Fibroblast of lung (primary cell): Measurements from ENCODE around the gene ANKRD27. TPM values are rescaled to one million over a fixed set of nuclear protein-coding genes. Genes with fewer than 3 reads are reported as not detected.
A peak's percentile ranks its signal among the peaks of the same experiment; 100 is the strongest.

Experiments
- DNase-seq, 2 donors: peaks; one replicate each; pipeline versions ENCODE4 v3.0.0 to v3.0.0-alpha.2; 2010; ENCODE audit warnings: low read depth in 2 of 2
- H2AFZ ChIP-seq: 2 replicates; pipeline ENCODE4 v1.5.1; 2012; ENCODE audit warnings: low read length, control low read depth, inconsistent platforms
- H3K27ac ChIP-seq: 2 replicates; pipeline ENCODE4 v1.5.1; 2011; ENCODE audit warnings: low read length, control low read depth; ENCODE audit not compliant: insufficient read depth
- H3K27me3 ChIP-seq: 2 replicates; pipeline ENCODE4 v1.5.1; 2011; ENCODE audit warnings: mild to moderate bottlenecking, low read length; ENCODE audit not compliant: control insufficient read depth, insufficient read depth
- H3K36me3 ChIP-seq: 2 replicates; pipeline ENCODE4 v1.5.1; 2011; ENCODE audit warnings: low read length; ENCODE audit not compliant: control insufficient read depth, insufficient read depth
- H3K4me1 ChIP-seq: 2 replicates; pipeline ENCODE4 v1.5.1; 2011; ENCODE audit warnings: low read length; ENCODE audit not compliant: control insufficient read depth, insufficient read depth; ENCODE audit errors: extremely low read depth
- H3K4me2 ChIP-seq: 2 replicates; pipeline ENCODE4 v1.5.1; 2011; ENCODE audit warnings: low read length, control low read depth; ENCODE audit not compliant: insufficient read depth; ENCODE audit errors: extremely low read depth
- H3K4me3 ChIP-seq, 4 experiments: fragments of 200-600 bp in 1 of 4; sonication (generic) in 1 of 4; replicated peaks in 1 of 4; 2 replicates each; pipeline ENCODE4 v1.5.1; 2011 to 2016; ENCODE audit warnings: low read length in 4 of 4, low read depth in 3 of 4, mild to moderate bottlenecking in 3 of 4, control low read depth in 2 of 4, inconsistent platforms in 1 of 4, mixed read lengths in 1 of 4; ENCODE audit not compliant: insufficient read depth in 1 of 4; ENCODE audit errors: control extremely low read depth in 1 of 4
- H3K79me2 ChIP-seq: 2 replicates; pipeline ENCODE4 v1.5.1; 2012; ENCODE audit warnings: mild to moderate bottlenecking, low read length, inconsistent platforms; ENCODE audit not compliant: control insufficient read depth, insufficient read depth
- H3K9ac ChIP-seq: 2 replicates; pipeline ENCODE4 v1.5.1; 2011; ENCODE audit warnings: mild to moderate bottlenecking, low read length, control low read depth; ENCODE audit not compliant: insufficient read depth
- H3K9me3 ChIP-seq: 2 replicates; pipeline ENCODE4 v1.5.1; 2012; ENCODE audit warnings: low read depth, low read length; ENCODE audit not compliant: control insufficient read depth, insufficient read depth
- H4K20me1 ChIP-seq: 2 replicates; pipeline ENCODE4 v1.5.1; 2011; ENCODE audit warnings: low read length; ENCODE audit not compliant: control insufficient read depth, insufficient read depth; ENCODE audit errors: extremely low read depth
- EZH2 ChIP-seq: IDR thresholded peaks from 2 replicates; pipeline ENCODE4 v1.5.1; 2012; ENCODE audit warnings: low read length, control low read depth, mild to moderate bottlenecking; ENCODE audit errors: missing control alignments
- polyA plus RNA-seq, 2 donors: library from polyadenylated mRNA; depleted of rRNA in 1 of 2; stranded (reverse) in 1 of 2; unstranded in 1 of 2; fragments of >200 nt; gene quantifications; 2 replicates each; pipeline ENCODE4 v1.2.1, GENCODE V29; 2011 to 2012; ENCODE audit warnings: missing spikeins in 1 of 2
- total RNA-seq: library from RNA; depleted of rRNA; stranded (reverse); fragments of >200 nt; gene quantifications from 2 replicates; pipeline ENCODE4 v1.2.1, GENCODE V29; 2014
- TF ChIP-seq, protein P1 (sequence below), 2 donors: IDR thresholded peaks in 1 of 2; conservative IDR thresholded peaks in 1 of 2; 1 replicate in 1 of 2; 2 replicates in 1 of 2; pipeline ENCODE4 v1.5.1; 2011 to 2012; ENCODE audit warnings: low read length in 2 of 2, control low read depth in 1 of 2, inconsistent platforms in 1 of 2, low read depth in 1 of 2, mild to moderate bottlenecking in 1 of 2

Gene ANKRD27
- total and polyA plus RNA-seq, 2 donors (not counting 1 experiment from before 2014, with no cell fraction given): 29.7 to 38.3 TPM

DNA sequence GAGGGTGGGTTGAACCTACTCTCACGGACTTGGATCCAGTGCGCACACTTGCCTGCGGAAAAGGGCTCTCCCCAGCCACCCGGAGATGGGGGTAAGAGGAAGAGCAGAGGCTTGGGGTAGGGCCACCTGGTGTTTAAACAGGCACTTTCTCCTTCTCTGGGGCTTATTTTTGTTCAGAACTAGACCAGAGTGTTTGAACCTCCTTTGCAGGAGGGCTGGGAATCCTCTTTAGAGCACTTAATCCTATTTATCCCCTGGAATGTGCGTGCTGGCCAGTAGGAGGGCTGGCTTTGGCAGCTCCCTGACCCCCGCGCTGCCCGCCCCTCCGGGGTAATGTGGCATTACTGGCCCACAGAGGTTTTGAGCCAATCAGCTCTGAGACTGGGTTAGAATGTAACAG, 2.7 kb upstream of the ANKRD27 start:
- no peak overlapping the region for H3K9ac ChIP-seq
- no peak overlapping the region for H2AFZ ChIP-seq
- no peaks in the 10 kb centered on the region for H3K9me3 ChIP-seq
- no peaks in the 10 kb centered on the region for H3K4me1 ChIP-seq
- no peak overlapping the region for H3K27ac ChIP-seq
- no peaks in the 10 kb centered on the region for H3K36me3 ChIP-seq
- no peaks in the 10 kb centered on the region for H4K20me1 ChIP-seq
- no peak overlapping the region for H3K4me3 ChIP-seq
- DNase-seq: no peak
- H3K79me2 ChIP-seq: peaks cover 19% of the 10 kb centered on the region
- TF ChIP-seq EZH2: no peak
- TF ChIP-seq, protein P1, sequence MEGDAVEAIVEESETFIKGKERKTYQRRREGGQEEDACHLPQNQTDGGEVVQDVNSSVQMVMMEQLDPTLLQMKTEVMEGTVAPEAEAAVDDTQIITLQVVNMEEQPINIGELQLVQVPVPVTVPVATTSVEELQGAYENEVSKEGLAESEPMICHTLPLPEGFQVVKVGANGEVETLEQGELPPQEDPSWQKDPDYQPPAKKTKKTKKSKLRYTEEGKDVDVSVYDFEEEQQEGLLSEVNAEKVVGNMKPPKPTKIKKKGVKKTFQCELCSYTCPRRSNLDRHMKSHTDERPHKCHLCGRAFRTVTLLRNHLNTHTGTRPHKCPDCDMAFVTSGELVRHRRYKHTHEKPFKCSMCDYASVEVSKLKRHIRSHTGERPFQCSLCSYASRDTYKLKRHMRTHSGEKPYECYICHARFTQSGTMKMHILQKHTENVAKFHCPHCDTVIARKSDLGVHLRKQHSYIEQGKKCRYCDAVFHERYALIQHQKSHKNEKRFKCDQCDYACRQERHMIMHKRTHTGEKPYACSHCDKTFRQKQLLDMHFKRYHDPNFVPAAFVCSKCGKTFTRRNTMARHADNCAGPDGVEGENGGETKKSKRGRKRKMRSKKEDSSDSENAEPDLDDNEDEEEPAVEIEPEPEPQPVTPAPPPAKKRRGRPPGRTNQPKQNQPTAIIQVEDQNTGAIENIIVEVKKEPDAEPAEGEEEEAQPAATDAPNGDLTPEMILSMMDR (conservative IDR thresholded peaks at IDR 0.05 in 1 of 2, IDR thresholded peaks at IDR 0.05 in 1 of 2; ENCODE audit: low read depth in 1 of 2, low read length in 2 of 2): no peak
- H3K4me2 ChIP-seq: no peak overlapping the region
- H3K27me3 ChIP-seq: peaks cover 24% of the 10 kb centered on the region

DNA sequence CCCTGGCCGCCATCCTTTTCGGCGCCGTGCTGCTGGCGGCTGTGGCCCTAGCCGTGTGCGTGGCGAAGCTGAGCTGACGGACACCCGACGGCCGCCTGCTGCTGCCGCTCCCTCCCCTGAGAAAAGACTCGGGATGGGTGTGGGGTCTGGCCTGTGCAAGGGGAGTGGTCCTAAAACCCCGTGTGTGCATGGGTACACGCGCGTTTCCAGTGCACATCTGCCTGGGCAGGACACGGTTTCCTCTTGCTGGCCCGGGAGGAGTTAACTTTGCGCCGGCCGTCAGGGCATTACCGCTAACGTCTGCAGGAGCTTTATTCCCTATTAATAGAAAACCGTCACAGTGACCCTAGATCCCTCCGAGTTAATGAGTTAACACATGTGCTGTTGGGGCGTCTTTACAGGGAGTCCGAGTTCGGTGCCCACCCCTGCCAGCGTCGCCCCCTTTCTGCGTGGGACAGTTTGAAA, 1.9 kb upstream of the ANKRD27 start:
- H2AFZ ChIP-seq: no peak overlapping the region
- DNase-seq: no peak

DNA sequence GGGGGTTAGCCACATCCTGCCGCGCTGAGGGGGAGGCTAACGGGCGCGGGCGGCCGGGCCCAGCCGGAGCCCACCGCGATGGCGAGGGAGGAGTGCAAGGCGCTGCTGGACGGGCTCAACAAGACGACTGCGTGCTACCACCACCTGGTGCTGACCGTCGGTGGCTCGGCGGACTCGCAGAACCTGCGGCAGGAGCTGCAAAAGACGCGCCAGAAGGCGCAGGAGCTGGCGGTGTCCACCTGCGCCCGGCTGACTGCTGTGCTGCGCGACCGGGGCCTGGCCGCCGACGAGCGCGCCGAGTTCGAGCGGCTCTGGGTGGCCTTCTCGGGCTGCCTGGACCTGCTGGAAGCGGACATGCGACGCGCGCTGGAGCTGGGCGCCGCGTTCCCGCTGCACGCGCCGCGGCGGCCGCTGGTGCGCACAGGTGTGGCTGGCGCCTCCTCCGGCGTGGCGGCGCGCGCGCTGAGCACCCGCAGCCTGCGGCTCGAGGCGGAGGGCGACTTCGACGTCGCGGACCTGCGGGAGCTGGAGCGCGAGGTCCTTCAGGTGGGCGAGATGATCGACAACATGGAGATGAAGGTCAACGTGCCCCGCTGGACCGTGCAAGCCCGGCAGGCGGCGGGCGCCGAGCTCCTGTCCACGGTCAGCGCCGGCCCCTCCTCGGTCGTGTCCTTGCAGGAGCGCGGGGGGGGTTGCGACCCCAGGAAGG, 1.4 kb upstream of the ANKRD27 start:
- Histone ChIP-seq H3K9ac (no peak overlapping the region), H3K4me2 (peak overlapping the region; percentile 35), H4K20me1 (no peaks in the 10 kb centered on the region), H3K27ac (no peak overlapping the region), H3K4me1 (no peaks in the 10 kb centered on the region), H3K79me2 (peaks cover 27% of the 10 kb centered on the region), H3K27me3 (peaks cover 24% of the 10 kb centered on the region), H2AFZ (peak overlapping the region; percentile 82), H3K36me3 (no peaks in the 10 kb centered on the region), H3K4me3 (peak overlapping the region in 1 of 4 experiments; percentile 94), H3K9me3 (no peaks in the 10 kb centered on the region)
- TF ChIP-seq EZH2: peak; percentile 98
- TF ChIP-seq, protein P1 (conservative IDR thresholded peaks at IDR 0.05 in 1 of 2, IDR thresholded peaks at IDR 0.05 in 1 of 2; ENCODE audit: low read depth in 1 of 2, low read length in 2 of 2): no peak
- no peak for DNase-seq

More for the DNA sequence above, 1.9 kb upstream of the ANKRD27 start:
- H3K27me3 ChIP-seq: peaks cover 24% of the 10 kb centered on the region
- peaks cover 26% of the 10 kb centered on the region for H3K79me2 ChIP-seq
- no peak overlapping the region for H3K27ac ChIP-seq
- H3K4me2 ChIP-seq: no peak overlapping the region
- H4K20me1 ChIP-seq: no peaks in the 10 kb centered on the region
- H3K9ac ChIP-seq: no peak overlapping the region
- TF ChIP-seq, protein P1 (conservative IDR thresholded peaks at IDR 0.05 in 1 of 2, IDR thresholded peaks at IDR 0.05 in 1 of 2; ENCODE audit: low read depth in 1 of 2, low read length in 2 of 2): no peak
- TF ChIP-seq EZH2: no peak
- H3K36me3 ChIP-seq: no peaks in the 10 kb centered on the region
- no peak overlapping the region for H3K4me3 ChIP-seq
- no peaks in the 10 kb centered on the region for H3K4me1 ChIP-seq
- H3K9me3 ChIP-seq: no peaks in the 10 kb centered on the region
